Cardiac fibroblast (primary cell): ENCODE measurements around the gene CCM2L.
"Not testable (repeated sequence)": the region's sequence is repeated elsewhere in the genome, so short reads cannot be mapped to it uniquely, and the experiment has no call there.

Source experiments
- DNase-seq, 2 donors: peaks; one replicate each; pipeline versions ENCODE4 v3.0.0 to v3.0.0-alpha.2; 2010; ENCODE audit warnings: low read depth in 2 of 2
- H3K4me3 ChIP-seq, 2 donors: replicated peaks in 1 of 2; 1 replicate in 1 of 2; 2 replicates in 1 of 2; pipeline ENCODE4 v1.5.1; 2011; ENCODE audit warnings: low read depth in 2 of 2, low read length in 2 of 2, mild to moderate bottlenecking in 2 of 2, moderate library complexity in 1 of 2
- CTCF ChIP-seq: IDR thresholded peaks from one replicate; pipeline ENCODE4 v1.5.1; 2011; ENCODE audit warnings: low read depth, mild to moderate bottlenecking, low read length, inconsistent platforms

The CCM2L gene

DNA sequence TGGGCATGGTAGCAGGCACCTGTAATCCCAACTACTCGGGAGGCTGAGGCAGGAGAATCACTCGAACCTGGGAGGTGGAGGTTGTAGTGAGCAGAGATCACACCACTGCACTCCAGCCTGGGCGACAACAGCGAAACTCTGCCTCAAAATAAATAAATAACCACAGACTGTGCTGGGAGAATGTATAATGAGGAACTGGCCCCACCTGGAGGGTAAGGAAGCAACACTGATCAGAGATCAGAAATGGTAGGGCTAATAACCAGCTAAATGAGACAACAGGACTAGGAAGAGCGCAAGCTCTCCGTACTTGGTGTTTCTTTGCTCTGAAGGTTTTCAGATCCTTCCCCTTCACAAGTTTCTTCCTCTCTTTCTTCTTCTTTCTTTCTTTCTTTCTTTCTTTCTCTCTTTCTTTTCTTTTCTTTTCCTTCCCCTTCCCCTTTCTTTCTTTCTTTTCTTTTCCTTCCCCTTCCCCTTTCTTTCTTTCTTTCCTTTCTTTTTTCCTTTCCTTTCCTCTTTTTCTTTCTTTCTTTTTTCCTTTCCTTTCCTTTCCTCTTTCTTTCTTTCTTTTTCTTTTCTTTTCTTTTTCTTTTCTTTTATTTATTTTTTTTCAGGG is 14.6 kb downstream of the CCM2L start:
- no peak for DNase-seq
- no peak overlapping the region for H3K4me3 ChIP-seq
- TF ChIP-seq CTCF = no peak

DNA sequence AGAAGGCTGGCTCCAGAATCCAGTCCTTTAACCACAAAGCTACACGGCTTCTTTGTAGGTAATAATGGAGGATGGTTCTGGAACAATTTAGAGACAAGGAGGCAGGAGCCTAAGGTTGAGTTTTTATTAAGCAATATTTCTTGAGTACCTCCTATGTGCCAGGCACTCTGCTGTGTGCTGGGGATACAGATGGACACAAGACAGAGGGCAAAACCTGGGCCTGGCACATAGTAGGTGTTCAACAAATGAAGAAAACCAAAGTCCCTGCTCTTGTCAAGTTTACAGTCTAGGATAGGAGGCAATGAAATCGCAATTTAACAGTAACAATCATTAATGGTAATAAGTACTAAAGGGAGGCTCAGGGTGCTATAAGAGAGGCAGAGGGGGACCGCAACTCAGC is 17.4 kb downstream of the CCM2L start:
- H3K4me3 ChIP-seq = no peak overlapping the region
- no peak for DNase-seq
- TF ChIP-seq CTCF = no peak

- no peak overlapping the region for H3K4me3 ChIP-seq
- DNase-seq = peak in 1 of 2 donors; percentile 12
- no peak for TF ChIP-seq CTCF
Measured at GRCh38 chr20:32028647-32029372, 18.6 kb downstream of the CCM2L start.

GRCh38 chr20:32029561-32029960 is 19.3 kb downstream of the CCM2L start:
- DNase-seq = no peak
- TF ChIP-seq CTCF = no peak
- H3K4me3 ChIP-seq = no peak overlapping the region

GRCh38 chr20:32031007-32031958 is 21.0 kb downstream of the CCM2L start:
- DNase-seq = peak; percentile 83 to 87
- peak overlapping the region; percentile 18 to 19 for H3K4me3 ChIP-seq
- TF ChIP-seq CTCF = peak; percentile 94

GRCh38 chr20:32033316-32033715 is 23.1 kb downstream of the CCM2L start:
- no peak for TF ChIP-seq CTCF
- no peak overlapping the region for H3K4me3 ChIP-seq
- no peak for DNase-seq

DNA sequence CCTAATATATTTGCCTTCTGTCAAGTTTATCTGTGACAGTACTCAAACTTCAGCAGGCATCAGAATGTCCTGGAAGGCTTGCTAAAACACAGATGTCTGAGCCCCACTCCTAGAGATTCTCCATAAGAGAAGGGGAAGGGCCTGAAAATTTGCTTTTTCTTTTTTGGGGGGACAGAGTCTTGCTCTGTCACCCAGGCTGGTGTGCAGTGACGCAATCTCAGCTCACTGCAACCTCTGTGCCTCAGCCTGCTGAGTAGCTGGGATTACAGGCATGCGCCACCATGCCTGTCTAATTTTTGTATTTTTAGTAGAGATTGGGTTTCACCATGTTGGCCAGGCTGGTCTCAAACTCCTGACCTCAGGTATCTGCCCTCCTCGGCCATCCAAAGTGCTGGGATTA is 23.5 kb downstream of the CCM2L start:
- not testable (repeated sequence) for H3K4me3 ChIP-seq, DNase-seq
